SK-N-MC (cell line): ENCODE data around the gene DENND1C.

Experiments used
- DNase-seq: peaks from one replicate; pipeline ENCODE4 v3.0.0-alpha.2; 2011; ENCODE audit warnings: low read depth, low spot score
- H3K27ac ChIP-seq: fragments of 200-600 bp; sonication (generic); 2 replicates; pipeline ENCODE4 v1.5.1; 2016; ENCODE audit warnings: mixed run types
- H3K36me3 ChIP-seq: fragments of 200-600 bp; sonication (generic); 2 replicates; pipeline ENCODE4 v1.6.1; 2017; ENCODE audit warnings: antibody characterized with exemption, low read length, mixed read lengths; ENCODE audit not compliant: insufficient read depth
- H3K4me3 ChIP-seq: fragments of 200-600 bp; sonication (generic); 2 replicates; pipeline ENCODE4 v1.5.1; 2016
- H3K9ac ChIP-seq: fragments of 200-600 bp; sonication (generic); 2 replicates; pipeline ENCODE4 v1.8.0; 2017; ENCODE audit warnings: mixed run types, mixed read lengths; ENCODE audit not compliant: insufficient read length
- H3K9me3 ChIP-seq: fragments of 200-600 bp; sonication (generic); 2 replicates; pipeline ENCODE4 v1.6.1; 2017; ENCODE audit warnings: low read depth, mild to moderate bottlenecking, antibody characterized with exemption, low read length, moderate library complexity, mixed read lengths
- EZH2 ChIP-seq: fragments of 200-600 bp; sonication (generic); IDR thresholded peaks from one replicate; pipeline ENCODE4 v1.6.1; 2017; ENCODE audit warnings: antibody characterized with exemption
- FOXP2 ChIP-seq: optimal IDR thresholded peaks from 2 replicates; pipeline ENCODE3; 2011; ENCODE audit warnings: mild to moderate bottlenecking, moderate library complexity; ENCODE audit not compliant: insufficient read depth; ENCODE audit errors: extremely low read length, control extremely low read depth
- POLR2AphosphoS5 ChIP-seq: IDR thresholded peaks from 2 replicates; pipeline ENCODE4 v1.6.1; 2012; ENCODE audit warnings: mild to moderate bottlenecking, low read depth, low read length, borderline replicate concordance

The DENND1C gene

DNA sequence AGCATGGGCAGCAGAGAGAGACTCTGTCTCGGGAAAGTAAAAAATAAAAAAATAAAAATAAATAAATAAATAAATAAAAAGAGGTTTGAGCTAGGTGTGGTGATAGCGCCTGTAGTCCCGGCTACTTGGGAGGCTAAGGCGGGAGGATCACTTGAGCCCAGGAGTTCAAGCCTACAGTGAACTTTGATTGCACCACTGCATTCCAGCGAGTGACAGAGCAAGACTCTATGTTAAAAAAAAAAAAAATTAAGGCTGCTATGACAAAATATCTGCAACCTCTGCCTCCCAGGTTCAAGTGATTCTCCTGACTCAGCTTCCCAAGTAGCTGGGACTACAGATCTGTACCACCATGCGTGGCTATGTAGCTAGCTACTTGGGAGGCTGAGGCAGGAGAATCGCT, 3.2 kb upstream of the DENND1C start:
- H3K36me3 ChIP-seq = no peaks in the 10 kb centered on the region
- H3K4me3 ChIP-seq = no peak overlapping the region
- no peak for TF ChIP-seq POLR2AphosphoS5
- TF ChIP-seq FOXP2 = no peak
- TF ChIP-seq EZH2 = no peak
- H3K9ac ChIP-seq = no peak overlapping the region
- DNase-seq = no peak
- H3K9me3 ChIP-seq = no peaks in the 10 kb centered on the region
- no peak overlapping the region for H3K27ac ChIP-seq

- Histone ChIP-seq H3K36me3 (no peaks in the 10 kb centered on the region), H3K4me3 (no peak overlapping the region), H3K9ac (no peak overlapping the region), H3K9me3 (no peaks in the 10 kb centered on the region), H3K27ac (no peak overlapping the region)
- TF ChIP-seq EZH2 (no peak), FOXP2 (no peak), POLR2AphosphoS5 (no peak)
- DNase-seq = no peak
Observed at GRCh38 chr19:6484230-6484629, 2.6 kb upstream of the DENND1C start.

DNA sequence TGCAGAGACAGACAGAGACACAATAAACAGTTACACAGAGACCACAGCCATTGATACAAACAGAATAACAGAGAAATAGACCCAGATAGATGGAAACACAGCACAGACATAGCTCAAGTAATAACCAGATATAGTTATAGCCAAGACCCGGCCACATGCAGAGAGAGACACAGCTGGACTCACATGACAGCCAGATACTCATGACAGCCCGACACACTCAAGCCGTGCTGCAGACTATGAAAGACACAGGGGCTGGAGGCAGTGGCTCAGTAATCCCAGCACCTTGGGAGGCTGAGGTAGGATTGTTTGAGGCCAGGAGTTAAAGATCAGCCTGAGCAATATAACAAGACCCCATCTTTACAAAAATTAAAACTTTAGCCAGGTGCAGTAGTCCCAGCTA, 1.6 kb upstream of the DENND1C start:
- TF ChIP-seq FOXP2 (no peak), POLR2AphosphoS5 (no peak), EZH2 (no peak)
- H3K4me3 ChIP-seq = no peak overlapping the region
- H3K36me3 ChIP-seq = no peaks in the 10 kb centered on the region
- no peak overlapping the region for H3K9ac ChIP-seq
- no peaks in the 10 kb centered on the region for H3K9me3 ChIP-seq
- no peak for DNase-seq
- no peak overlapping the region for H3K27ac ChIP-seq

DNA sequence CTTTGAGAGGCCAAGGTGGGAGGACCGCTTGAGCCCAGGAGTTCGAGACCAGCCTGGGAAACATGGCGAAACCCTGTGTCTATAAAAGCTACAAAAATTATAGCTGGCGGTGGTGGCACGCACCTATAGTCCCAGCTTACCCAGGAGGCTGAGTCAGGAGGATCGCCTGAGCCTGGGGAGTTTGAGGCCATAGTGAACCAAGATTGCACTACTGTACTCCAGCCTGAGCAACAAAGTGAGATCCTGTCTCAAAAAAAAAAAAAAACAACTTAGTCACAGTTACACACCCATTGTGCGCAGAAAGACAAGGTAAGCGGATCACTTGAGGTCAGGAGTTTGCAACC, 728 bp upstream of the DENND1C start:
- Histone ChIP-seq H3K4me3 (no peak overlapping the region), H3K36me3 (no peaks in the 10 kb centered on the region), H3K9me3 (no peaks in the 10 kb centered on the region), H3K27ac (no peak overlapping the region), H3K9ac (no peak overlapping the region)
- no peak for DNase-seq
- TF ChIP-seq EZH2 = no peak
- TF ChIP-seq FOXP2 = no peak

DNA sequence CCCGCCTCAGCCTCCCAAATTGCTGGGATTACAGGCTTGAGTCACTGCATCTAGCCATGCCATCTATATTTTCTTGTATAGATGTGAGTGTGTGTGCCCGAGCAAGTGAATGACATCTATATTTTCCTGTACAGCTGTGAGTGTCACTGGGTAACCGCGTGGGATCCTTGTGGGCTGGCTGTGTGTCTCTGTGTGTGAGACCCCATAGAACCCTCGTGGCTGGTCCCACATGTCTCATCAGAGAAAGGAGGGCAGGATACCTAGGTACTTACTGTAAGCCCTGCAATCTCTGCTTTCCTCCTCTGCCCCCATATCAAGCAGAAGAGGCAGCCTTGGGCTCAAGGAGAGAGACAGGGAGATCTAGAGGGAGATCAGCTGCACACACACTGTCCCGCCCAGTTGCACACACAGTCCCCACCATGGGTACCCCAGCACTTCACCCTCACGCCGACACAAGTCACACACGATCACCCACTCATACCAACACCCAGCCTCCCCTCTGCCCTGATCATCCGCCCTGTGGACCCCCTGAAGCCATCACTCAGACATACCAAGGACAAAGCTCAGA, 655 bp downstream of the DENND1C start:
- no peaks in the 10 kb centered on the region for H3K36me3 ChIP-seq
- H3K9ac ChIP-seq = no peak overlapping the region
- no peak overlapping the region for H3K4me3 ChIP-seq

DNA sequence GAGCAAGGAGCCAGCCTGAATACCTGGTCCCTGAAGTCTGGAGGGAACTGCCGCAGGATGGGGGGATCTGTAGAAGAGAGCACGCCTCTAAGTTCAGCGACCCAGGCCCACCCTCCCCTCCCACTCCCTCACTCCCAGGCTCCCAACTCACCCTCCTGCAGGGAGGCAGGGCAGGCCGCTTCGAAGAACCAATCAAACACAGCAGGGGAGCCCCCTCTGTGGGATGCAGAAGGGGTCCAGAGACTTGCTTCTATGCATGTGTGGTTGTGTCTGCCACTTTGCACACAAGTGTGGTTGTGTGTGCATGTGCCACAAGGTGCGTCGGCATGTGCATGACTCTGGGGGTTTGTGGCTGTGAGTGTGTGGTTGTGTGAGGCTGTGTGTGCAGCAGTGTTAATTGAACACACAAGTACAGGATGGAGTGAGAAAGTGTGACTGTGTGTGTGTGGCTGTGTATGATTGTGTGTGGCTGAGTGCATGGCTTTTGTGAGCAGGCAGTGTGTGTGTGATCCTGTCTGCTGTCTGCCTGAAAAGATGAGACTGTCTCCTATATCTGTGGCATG, 1.7 kb downstream of the DENND1C start:
- Histone ChIP-seq H3K9me3 (no peaks in the 10 kb centered on the region), H3K36me3 (no peaks in the 10 kb centered on the region), H3K4me3 (no peak overlapping the region), H3K9ac (no peak overlapping the region), H3K27ac (no peak overlapping the region)
- no peak for TF ChIP-seq POLR2AphosphoS5
- no peak for TF ChIP-seq EZH2
- TF ChIP-seq FOXP2 = no peak
- no peak for DNase-seq

More for the DNA sequence above, 655 bp downstream of the DENND1C start:
- no peak for DNase-seq
- Histone ChIP-seq H3K27ac (no peak overlapping the region), H3K9me3 (no peaks in the 10 kb centered on the region)
- no peak for TF ChIP-seq POLR2AphosphoS5
- TF ChIP-seq EZH2 = no peak
- no peak for TF ChIP-seq FOXP2

DNA sequence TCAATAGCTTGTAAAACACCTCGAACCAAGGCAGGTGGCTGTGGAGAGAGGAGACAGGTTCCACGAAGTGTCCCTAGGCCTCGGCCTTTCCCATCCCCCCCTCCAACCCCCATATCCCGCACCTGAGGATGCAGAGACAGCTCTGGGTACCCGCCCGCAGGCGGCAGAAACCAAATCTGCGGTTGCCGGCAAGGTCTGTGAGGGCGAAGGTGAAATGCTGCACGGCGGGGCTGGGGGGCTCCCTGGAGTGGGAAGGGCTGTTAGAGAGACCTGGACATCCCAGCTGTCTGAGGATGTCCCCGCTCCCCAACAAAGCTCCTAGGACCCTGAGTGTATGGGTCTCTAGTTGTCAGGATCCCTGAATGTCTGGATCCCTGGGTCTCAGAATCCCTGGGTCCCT, 2.8 kb downstream of the DENND1C start:
- Histone ChIP-seq H3K9me3 (no peaks in the 10 kb centered on the region), H3K27ac (no peak overlapping the region), H3K36me3 (no peaks in the 10 kb centered on the region), H3K4me3 (no peak overlapping the region), H3K9ac (no peak overlapping the region)
- no peak for DNase-seq
- TF ChIP-seq EZH2 = no peak
- TF ChIP-seq POLR2AphosphoS5 = no peak
- TF ChIP-seq FOXP2 = no peak

- TF ChIP-seq FOXP2 (no peak), EZH2 (no peak)
- peak overlapping the region; percentile 76 for H3K4me3 ChIP-seq
Observed at GRCh38 chr19:6476896-6477431, 4.6 kb downstream of the DENND1C start.

More at GRCh38 chr19:6476896-6477431, 4.6 kb downstream of the DENND1C start:
- Histone ChIP-seq H3K9ac (no peak overlapping the region), H3K36me3 (no peaks in the 10 kb centered on the region), H3K9me3 (no peaks in the 10 kb centered on the region), H3K27ac (no peak overlapping the region)
- no peak for DNase-seq
